AG08396 (cell line): ENCODE data around the gene FOXD1.
"Not testable (repeated sequence)": the region's sequence is repeated elsewhere in the genome, so short reads cannot be mapped to it uniquely, and the experiment has no call there.

ENCODE experiments used
- DNase-seq: peaks from one replicate; pipeline ENCODE4 v3.0.0; 2012; ENCODE audit warnings: low spot score, mixed read lengths

The FOXD1 gene

GRCh38 chr5:73448463-73449136, at the start of gene FOXD1:
FOXD1 (minus strand) TSS chr5:73448777; CDS start chr5:73448362, 415 bp downstream.
- peak; percentile 90 for DNase-seq

- no peak for DNase-seq
Measured at GRCh38 chr5:73497497-73498056, 49.0 kb upstream of the FOXD1 start.

GRCh38 chr5:73496984-73497457, 48.4 kb upstream of the FOXD1 start:
- peak; percentile 50 for DNase-seq

GRCh38 chr5:73495772-73496335, 47.3 kb upstream of the FOXD1 start:
- no peak for DNase-seq

GRCh38 chr5:73494721-73495120, 46.1 kb upstream of the FOXD1 start:
- DNase-seq, result no peak

- DNase-seq, result no peak
Measured at GRCh38 chr5:73493421-73493820, 44.8 kb upstream of the FOXD1 start.

GRCh38 chr5:73491155-73491554, 42.6 kb upstream of the FOXD1 start:
- no peak for DNase-seq

GRCh38 chr5:73490088-73490487, 41.5 kb upstream of the FOXD1 start:
- DNase-seq, result no peak

GRCh38 chr5:73488806-73489205, 40.2 kb upstream of the FOXD1 start:
- DNase-seq, result no peak

GRCh38 chr5:73487815-73488214, 39.2 kb upstream of the FOXD1 start:
- DNase-seq, result no peak

GRCh38 chr5:73487257-73487656, 38.7 kb upstream of the FOXD1 start:
- not testable (repeated sequence) for DNase-seq

GRCh38 chr5:73486119-73486899, 37.7 kb upstream of the FOXD1 start:
- no peak for DNase-seq

GRCh38 chr5:73485715-73486114, 37.1 kb upstream of the FOXD1 start:
- DNase-seq, result no peak

- DNase-seq, result no peak
Measured at GRCh38 chr5:73484511-73484910, 35.9 kb upstream of the FOXD1 start.

GRCh38 chr5:73483676-73484075, 35.1 kb upstream of the FOXD1 start:
- DNase-seq, result no peak

- DNase-seq, result peak; percentile 21
Measured at GRCh38 chr5:73482383-73483136, 34.0 kb upstream of the FOXD1 start.

- DNase-seq, result no peak
Measured at GRCh38 chr5:73480500-73480899, 31.9 kb upstream of the FOXD1 start.

GRCh38 chr5:73472116-73472515, 23.5 kb upstream of the FOXD1 start:
- no peak for DNase-seq

- DNase-seq, result no peak
Measured at GRCh38 chr5:73471654-73472053, 23.1 kb upstream of the FOXD1 start.

GRCh38 chr5:73469878-73470277, 21.3 kb upstream of the FOXD1 start:
- no peak for DNase-seq

- DNase-seq, result not testable (repeated sequence)
Measured at GRCh38 chr5:73468638-73469037, 20.1 kb upstream of the FOXD1 start.
